ENCODE results near the gene PXMP2. TPM values are rescaled to one million over a fixed set of nuclear protein-coding genes. Genes with fewer than 3 reads are reported as not detected.
"Not testable (repeated sequence)": the region's sequence is repeated elsewhere in the genome, so short reads cannot be mapped to it uniquely, and the experiment has no call there.

PXMP2 gene
- polyA plus RNA-seq, 1 donor (not counting 4 experiments of a cell fraction or from before 2014, with no cell fraction given), result 18.0 TPM

GRCh38 chr12:132690112-132690511, 2.7 kb downstream of the PXMP2 start:
- H3K79me2 ChIP-seq (ENCODE audit: control insufficient read depth, insufficient read depth, low read length), result peaks cover 15% of the 10 kb centered on the region
- no peaks in the 10 kb centered on the region for H3K27me3 ChIP-seq (ENCODE audit: control insufficient read depth, extremely low read depth, insufficient read depth, low read length)
- no peak overlapping the region for H2AFZ ChIP-seq (ENCODE audit: control insufficient read depth, low read length)
- H3K9ac ChIP-seq (ENCODE audit: control insufficient read depth, extremely low read depth, insufficient read depth, low read length), result no peak overlapping the region
- H4K20me1 ChIP-seq (ENCODE audit: control insufficient read depth, extremely low read depth, insufficient read depth, low read length), result no peaks in the 10 kb centered on the region
- H3K27ac ChIP-seq (ENCODE audit: control insufficient read depth, insufficient read depth, low read length), result no peak overlapping the region
- peaks cover 1 to 7% of the 10 kb centered on the region in 2 experiments for H3K36me3 ChIP-seq (ENCODE audit: control insufficient read depth in 2 of 2, extremely low read depth in 1 of 2, insufficient read depth in 2 of 2, low read length in 2 of 2)
- H3K4me3 ChIP-seq (ENCODE audit: control insufficient read depth in 2 of 3, extremely low read depth in 1 of 3, insufficient read depth in 2 of 3, low read depth in 1 of 3, low read length in 3 of 3), result no peak overlapping the region
- dilution Hi-C loops (cut with MboI; ENCODE audit: extremely low pct_ligation_motif_present, low sequenced_read_pairs), result no loop called here
- TF ChIP-seq EZH2 (IDR thresholded peaks at IDR 0.05; ENCODE audit: low read length) (no peak), CTCF (optimal IDR thresholded peaks at IDR 0.05 in 1 of 3, IDR thresholded peaks at IDR 0.05 in 1 of 3, conservative IDR thresholded peaks at IDR 0.05 in 1 of 3; ENCODE audit: extremely low read depth in 1 of 3, insufficient read depth in 2 of 3, low read length in 3 of 3) (no peak)
- H3K4me2 ChIP-seq (ENCODE audit: control insufficient read depth, extremely low read depth, insufficient read depth, low read depth, low read length), result no peak overlapping the region
- no peaks in the 10 kb centered on the region for H3K4me1 ChIP-seq (ENCODE audit: control insufficient read depth, extremely low read depth, insufficient read depth, low read length)
- FAIRE-seq (no peak), DNase-seq (ENCODE audit: low read depth, low spot score) (no peak)
- H3K9me1 ChIP-seq (ENCODE audit: control insufficient read depth, extremely low read depth, insufficient read depth, low read length), result peaks cover 3% of the 10 kb centered on the region
- no peaks in the 10 kb centered on the region for H3K9me3 ChIP-seq (ENCODE audit: control insufficient read depth, low read depth, low read length)

GRCh38 chr12:132692030-132692429, 4.6 kb downstream of the PXMP2 start:
- H3K27ac ChIP-seq (ENCODE audit: control insufficient read depth, insufficient read depth, low read length); H3K79me2 ChIP-seq (ENCODE audit: control insufficient read depth, insufficient read depth, low read length); dilution Hi-C loops (cut with MboI; ENCODE audit: extremely low pct_ligation_motif_present, low sequenced_read_pairs); H3K4me1 ChIP-seq (ENCODE audit: control insufficient read depth, extremely low read depth, insufficient read depth, low read length); DNase-seq (ENCODE audit: low read depth, low spot score); H3K36me3 ChIP-seq (ENCODE audit: control insufficient read depth in 2 of 2, extremely low read depth in 1 of 2, insufficient read depth in 2 of 2, low read length in 2 of 2); H3K9me3 ChIP-seq (ENCODE audit: control insufficient read depth, low read depth, low read length); H3K4me3 ChIP-seq (ENCODE audit: control insufficient read depth in 2 of 3, extremely low read depth in 1 of 3, insufficient read depth in 2 of 3, low read depth in 1 of 3, low read length in 3 of 3); H2AFZ ChIP-seq (ENCODE audit: control insufficient read depth, low read length); H4K20me1 ChIP-seq (ENCODE audit: control insufficient read depth, extremely low read depth, insufficient read depth, low read length); H3K9me1 ChIP-seq (ENCODE audit: control insufficient read depth, extremely low read depth, insufficient read depth, low read length); H3K27me3 ChIP-seq (ENCODE audit: control insufficient read depth, extremely low read depth, insufficient read depth, low read length); FAIRE-seq; H3K4me2 ChIP-seq (ENCODE audit: control insufficient read depth, extremely low read depth, insufficient read depth, low read depth, low read length); H3K9ac ChIP-seq (ENCODE audit: control insufficient read depth, extremely low read depth, insufficient read depth, low read length): not testable (repeated sequence)

GRCh38 chr12:132694888-132695287, 7.5 kb downstream of the PXMP2 start:
- H3K79me2 ChIP-seq (ENCODE audit: control insufficient read depth, insufficient read depth, low read length); H3K36me3 ChIP-seq (ENCODE audit: control insufficient read depth in 2 of 2, extremely low read depth in 1 of 2, insufficient read depth in 2 of 2, low read length in 2 of 2); H3K27ac ChIP-seq (ENCODE audit: control insufficient read depth, insufficient read depth, low read length); dilution Hi-C loops (cut with MboI; ENCODE audit: extremely low pct_ligation_motif_present, low sequenced_read_pairs); H3K4me1 ChIP-seq (ENCODE audit: control insufficient read depth, extremely low read depth, insufficient read depth, low read length); H3K4me2 ChIP-seq (ENCODE audit: control insufficient read depth, extremely low read depth, insufficient read depth, low read depth, low read length); H3K9me1 ChIP-seq (ENCODE audit: control insufficient read depth, extremely low read depth, insufficient read depth, low read length); H3K9me3 ChIP-seq (ENCODE audit: control insufficient read depth, low read depth, low read length); H3K9ac ChIP-seq (ENCODE audit: control insufficient read depth, extremely low read depth, insufficient read depth, low read length); FAIRE-seq; H2AFZ ChIP-seq (ENCODE audit: control insufficient read depth, low read length); H3K27me3 ChIP-seq (ENCODE audit: control insufficient read depth, extremely low read depth, insufficient read depth, low read length); DNase-seq (ENCODE audit: low read depth, low spot score); H3K4me3 ChIP-seq (ENCODE audit: control insufficient read depth in 2 of 3, extremely low read depth in 1 of 3, insufficient read depth in 2 of 3, low read depth in 1 of 3, low read length in 3 of 3); H4K20me1 ChIP-seq (ENCODE audit: control insufficient read depth, extremely low read depth, insufficient read depth, low read length): not testable (repeated sequence)
